ENCODE data around the gene NTRK3. TPM values are rescaled to one million over a fixed set of nuclear protein-coding genes. Genes with fewer than 3 reads are reported as not detected.

Gene NTRK3
- total and polyA plus RNA-seq, 3 donors from 2014 or later, result 10.7 to 40.6 (median 24.6) TPM

DNA sequence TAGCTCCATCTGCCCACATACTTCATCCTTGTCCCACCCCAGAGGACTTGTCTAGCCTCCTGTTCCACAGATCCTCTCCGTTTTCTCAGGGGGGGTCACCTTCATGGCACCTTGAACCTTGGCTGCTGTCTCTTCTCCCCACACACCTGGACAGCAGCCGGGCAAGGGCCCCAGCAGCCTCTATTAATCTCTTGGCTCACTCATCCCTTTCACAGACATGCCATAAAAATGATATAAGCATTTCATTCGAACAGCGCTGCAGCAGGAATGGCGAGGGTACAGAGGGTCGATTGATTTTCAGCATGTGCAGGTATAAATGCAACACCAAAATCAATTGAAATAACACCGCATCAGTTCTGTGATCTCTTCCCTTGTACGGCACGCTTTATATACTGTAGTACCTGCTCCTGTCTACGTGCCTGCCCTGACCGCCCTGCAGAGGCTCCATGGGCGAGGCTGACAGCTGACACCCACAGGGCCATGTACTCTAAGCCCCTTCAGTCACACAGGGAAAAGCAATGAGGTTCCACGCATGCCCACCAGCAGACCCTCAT lies 209.9 kb downstream of the NTRK3 start:
- H3K4me1 ChIP-seq, result no peaks in the 10 kb centered on the region
- no peak for DNase-seq
- no peaks in the 10 kb centered on the region for H3K9me3 ChIP-seq
- intact Hi-C loops (cut with DNase I; ENCODE audit: low total_unique reads), result no loop called here
- H3K36me3 ChIP-seq (ENCODE audit: low read depth, missing control alignments), result no peaks in the 10 kb centered on the region
- no peaks in the 10 kb centered on the region for H3K27me3 ChIP-seq
- H3K4me3 ChIP-seq, result no peak overlapping the region
- WGBS, 2 donors, result 91 to 94% methylated on average over 13 of the region's 13 CpGs
- TF ChIP-seq, protein P1, sequence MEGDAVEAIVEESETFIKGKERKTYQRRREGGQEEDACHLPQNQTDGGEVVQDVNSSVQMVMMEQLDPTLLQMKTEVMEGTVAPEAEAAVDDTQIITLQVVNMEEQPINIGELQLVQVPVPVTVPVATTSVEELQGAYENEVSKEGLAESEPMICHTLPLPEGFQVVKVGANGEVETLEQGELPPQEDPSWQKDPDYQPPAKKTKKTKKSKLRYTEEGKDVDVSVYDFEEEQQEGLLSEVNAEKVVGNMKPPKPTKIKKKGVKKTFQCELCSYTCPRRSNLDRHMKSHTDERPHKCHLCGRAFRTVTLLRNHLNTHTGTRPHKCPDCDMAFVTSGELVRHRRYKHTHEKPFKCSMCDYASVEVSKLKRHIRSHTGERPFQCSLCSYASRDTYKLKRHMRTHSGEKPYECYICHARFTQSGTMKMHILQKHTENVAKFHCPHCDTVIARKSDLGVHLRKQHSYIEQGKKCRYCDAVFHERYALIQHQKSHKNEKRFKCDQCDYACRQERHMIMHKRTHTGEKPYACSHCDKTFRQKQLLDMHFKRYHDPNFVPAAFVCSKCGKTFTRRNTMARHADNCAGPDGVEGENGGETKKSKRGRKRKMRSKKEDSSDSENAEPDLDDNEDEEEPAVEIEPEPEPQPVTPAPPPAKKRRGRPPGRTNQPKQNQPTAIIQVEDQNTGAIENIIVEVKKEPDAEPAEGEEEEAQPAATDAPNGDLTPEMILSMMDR (IDR thresholded peaks at IDR 0.05), result no peak
- no peak for TF ChIP-seq POLR2A (IDR thresholded peaks at IDR 0.05)
- no peak overlapping the region for H3K27ac ChIP-seq

DNA sequence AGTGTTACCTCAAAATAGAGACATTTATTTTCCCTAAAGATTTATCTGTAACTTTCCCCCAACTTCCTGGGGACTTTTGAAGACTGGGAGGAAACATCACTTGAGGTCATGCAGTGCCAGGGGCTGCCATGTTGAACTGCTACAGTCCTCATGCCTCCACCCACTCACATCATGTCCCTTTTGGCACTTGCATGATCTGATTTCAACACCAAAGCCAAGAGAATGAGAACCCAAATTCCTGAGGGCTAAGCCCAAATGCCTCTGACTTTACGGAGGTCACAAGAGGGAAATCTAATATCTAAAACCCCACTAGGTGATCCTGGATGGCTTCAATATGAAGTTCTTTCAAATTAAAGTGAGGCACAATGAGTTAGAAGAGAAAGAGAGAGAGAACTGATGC lies 213.1 kb downstream of the NTRK3 start:
- no peak overlapping the region for H3K27ac ChIP-seq
- no peak overlapping the region for H3K4me3 ChIP-seq
- H3K4me1 ChIP-seq, result no peaks in the 10 kb centered on the region
- intact Hi-C loops (cut with DNase I; ENCODE audit: low total_unique reads), result no loop called here
- 96 to 100% methylated on average over 1 of the region's 1 CpG for WGBS, 2 donors
- no peaks in the 10 kb centered on the region for H3K27me3 ChIP-seq
- TF ChIP-seq, protein P1 (IDR thresholded peaks at IDR 0.05), result no peak
- TF ChIP-seq POLR2A (IDR thresholded peaks at IDR 0.05), result no peak
- H3K9me3 ChIP-seq, result no peaks in the 10 kb centered on the region
- DNase-seq, result no peak
- H3K36me3 ChIP-seq (ENCODE audit: low read depth, missing control alignments), result no peaks in the 10 kb centered on the region

DNA sequence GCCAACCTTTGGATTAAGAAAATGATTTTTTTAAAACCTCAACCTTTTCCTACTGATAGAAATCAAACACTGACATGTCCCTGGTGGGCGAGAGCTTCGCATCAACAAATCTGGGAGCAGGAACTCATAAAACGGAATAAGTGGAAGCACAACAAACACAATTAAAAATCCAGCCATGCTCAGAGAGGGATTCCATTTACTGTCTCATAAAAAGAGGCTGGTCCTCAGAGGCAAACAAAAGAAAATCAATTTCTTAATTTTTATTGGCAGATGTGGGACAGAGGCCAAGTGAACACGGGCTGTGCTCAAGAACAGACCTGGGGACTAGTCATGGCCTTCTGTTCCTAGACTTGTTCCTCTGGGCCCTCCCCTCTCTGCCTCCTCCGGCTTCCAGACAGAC lies 214.5 kb downstream of the NTRK3 start:
- TF ChIP-seq POLR2A (IDR thresholded peaks at IDR 0.05), result no peak
- TF ChIP-seq, protein P1 (IDR thresholded peaks at IDR 0.05), result no peak
- WGBS, 2 donors, result 87 to 89% methylated on average over 5 of the region's 5 CpGs
- Histone ChIP-seq H3K36me3 (ENCODE audit: low read depth, missing control alignments) (no peaks in the 10 kb centered on the region), H3K4me1 (no peaks in the 10 kb centered on the region), H3K9me3 (no peaks in the 10 kb centered on the region), H3K27ac (no peak overlapping the region), H3K27me3 (no peaks in the 10 kb centered on the region), H3K4me3 (no peak overlapping the region)
- DNase-seq, result no peak
- intact Hi-C loops (cut with DNase I; ENCODE audit: low total_unique reads), result no loop called here

DNA sequence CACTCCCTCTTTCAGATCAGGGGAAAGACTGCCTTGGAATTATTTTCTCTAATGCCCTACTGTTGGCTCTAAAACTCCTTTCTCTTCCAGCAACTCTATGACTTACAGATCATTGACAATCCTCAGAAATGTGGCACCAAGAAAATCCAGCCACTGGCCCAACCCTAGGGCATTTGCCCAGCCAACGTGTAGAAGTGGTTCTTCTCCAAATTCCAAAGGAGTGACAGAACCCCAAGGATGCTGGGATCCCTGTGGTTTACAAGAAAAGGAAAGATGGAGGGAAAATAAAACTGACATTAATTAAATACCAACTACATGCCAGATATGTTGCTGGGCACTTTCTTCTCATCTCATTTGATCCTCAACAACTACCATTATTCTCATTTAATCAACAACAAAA lies 216.0 kb downstream of the NTRK3 start:
- Histone ChIP-seq H3K9me3 (no peaks in the 10 kb centered on the region), H3K36me3 (ENCODE audit: low read depth, missing control alignments) (no peaks in the 10 kb centered on the region), H3K27ac (no peak overlapping the region), H3K4me1 (peaks cover 3% of the 10 kb centered on the region), H3K27me3 (no peaks in the 10 kb centered on the region), H3K4me3 (no peak overlapping the region)
- 59 to 79% methylated on average over 1 of the region's 1 CpG for WGBS, 2 donors
- DNase-seq, result no peak
- intact Hi-C loops (cut with DNase I; ENCODE audit: low total_unique reads), result no loop called here
- TF ChIP-seq POLR2A (IDR thresholded peaks at IDR 0.05), result no peak
- TF ChIP-seq, protein P1 (IDR thresholded peaks at IDR 0.05), result no peak

DNA sequence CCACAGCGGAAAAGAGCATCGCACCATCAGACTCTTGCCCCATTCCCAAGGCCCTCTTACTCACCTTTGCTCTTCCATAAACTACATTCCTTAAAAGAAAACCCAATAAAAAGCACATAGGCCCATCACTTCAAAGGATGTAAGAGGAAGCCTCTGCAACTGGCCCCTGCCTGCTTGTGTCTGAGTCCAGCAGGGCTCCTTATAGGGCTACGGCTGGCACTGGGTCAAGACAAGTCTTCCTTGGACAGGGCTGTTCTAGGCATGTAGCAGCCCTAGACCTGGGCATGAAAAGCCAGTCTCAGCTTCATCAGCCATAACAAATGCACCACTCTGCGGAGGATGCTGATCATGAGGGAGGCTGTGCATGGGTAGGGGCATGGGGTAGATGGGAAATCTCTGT lies 218.3 kb downstream of the NTRK3 start:
- Histone ChIP-seq H3K36me3 (ENCODE audit: low read depth, missing control alignments) (no peaks in the 10 kb centered on the region), H3K9me3 (no peaks in the 10 kb centered on the region), H3K27me3 (no peaks in the 10 kb centered on the region), H3K4me1 (peaks cover 3% of the 10 kb centered on the region), H3K4me3 (no peak overlapping the region), H3K27ac (no peak overlapping the region)
- WGBS, 2 donors, result 97 to 98% methylated on average over 4 of the region's 4 CpGs
- DNase-seq, result no peak
- TF ChIP-seq, protein P1 (IDR thresholded peaks at IDR 0.05), result no peak
- no peak for TF ChIP-seq POLR2A (IDR thresholded peaks at IDR 0.05)
- intact Hi-C loops (cut with DNase I; ENCODE audit: low total_unique reads), result no loop called here

Data from testis (tissue), 3 donors.